ENCODE data around the gene RAG1.
A peak's percentile ranks its signal among the peaks of the same experiment; 100 is the strongest.

RAG1 gene

DNA sequence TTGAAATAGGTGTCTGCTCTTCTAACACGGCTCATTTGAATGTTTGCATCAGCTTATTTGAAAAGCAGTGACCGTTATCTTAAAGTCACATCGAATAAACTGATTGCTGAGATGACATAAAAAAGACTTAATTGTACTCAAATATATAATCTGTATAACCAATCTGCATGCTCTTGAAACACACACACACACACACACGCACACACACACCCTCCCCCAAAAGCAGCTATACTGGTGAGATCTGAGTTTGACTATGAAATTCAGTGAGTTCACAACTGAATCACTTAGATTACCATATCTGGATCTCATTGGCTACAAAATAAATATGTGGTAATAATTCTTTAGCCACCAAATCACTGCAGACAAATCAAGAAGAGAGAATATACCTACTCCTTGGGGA, 22.7 kb downstream of the RAG1 start:
- DNase-seq (ENCODE audit: low read depth), result no peak

DNA sequence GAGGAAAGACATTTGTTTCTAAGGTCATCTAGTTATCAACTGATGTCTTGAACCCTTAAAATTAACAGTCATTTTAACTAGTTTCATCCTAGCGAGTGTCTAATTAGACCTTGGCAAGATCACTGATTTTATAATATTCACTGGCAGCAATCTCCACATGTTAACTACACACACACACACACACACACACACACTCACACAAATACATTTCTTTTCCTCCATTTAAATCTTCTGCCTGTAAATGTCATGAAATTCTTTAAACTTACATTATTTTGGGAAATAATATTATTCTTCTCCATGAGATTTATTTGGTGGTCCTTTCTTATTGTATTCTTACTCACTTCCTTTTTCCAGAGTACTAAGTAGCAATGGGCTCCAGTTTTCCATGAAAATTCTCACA, 23.6 kb downstream of the RAG1 start:
- DNase-seq (ENCODE audit: low read depth), result no peak

DNA sequence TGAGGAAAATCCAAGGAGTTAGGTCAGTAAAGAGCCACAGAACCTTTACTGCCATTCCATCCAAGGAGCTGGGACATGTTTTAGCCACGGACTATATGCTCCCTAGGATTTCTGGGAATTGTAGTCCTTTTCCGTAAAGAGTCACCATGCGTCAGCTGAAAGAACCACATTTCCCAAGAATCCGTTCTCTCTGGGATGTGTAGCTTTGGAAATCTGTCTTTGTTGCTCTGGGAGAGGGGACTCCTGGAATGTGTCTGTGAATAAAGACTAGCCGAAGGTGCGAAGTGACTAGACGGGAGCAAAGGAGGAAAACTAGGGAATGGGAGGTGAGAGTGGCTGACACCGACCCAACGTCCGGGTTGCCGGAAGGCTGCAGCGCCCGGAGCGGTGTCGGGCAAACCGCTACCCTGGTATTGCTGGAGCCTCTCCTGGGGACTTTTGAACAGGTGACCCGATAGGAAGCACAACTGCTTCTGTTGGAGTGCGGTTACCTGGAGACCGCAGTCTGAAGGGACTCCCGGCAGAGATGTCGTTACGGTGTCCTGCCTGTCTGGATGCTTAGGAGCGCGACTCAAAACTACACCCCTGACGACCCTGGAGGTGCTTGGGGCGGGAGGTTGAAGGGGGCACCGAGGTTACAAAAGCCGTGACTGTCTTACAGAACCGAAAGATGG, 26.6 kb downstream of the RAG1 start, which contains the start of gene IFTAP:
Gene IFTAP, plus strand, starts transcription at position 187 of the 674 bp plus-strand sequence. CDS start 15,602 bp downstream, outside the sequence.
- DNase-seq (ENCODE audit: low read depth), result peak; percentile 91

DNA sequence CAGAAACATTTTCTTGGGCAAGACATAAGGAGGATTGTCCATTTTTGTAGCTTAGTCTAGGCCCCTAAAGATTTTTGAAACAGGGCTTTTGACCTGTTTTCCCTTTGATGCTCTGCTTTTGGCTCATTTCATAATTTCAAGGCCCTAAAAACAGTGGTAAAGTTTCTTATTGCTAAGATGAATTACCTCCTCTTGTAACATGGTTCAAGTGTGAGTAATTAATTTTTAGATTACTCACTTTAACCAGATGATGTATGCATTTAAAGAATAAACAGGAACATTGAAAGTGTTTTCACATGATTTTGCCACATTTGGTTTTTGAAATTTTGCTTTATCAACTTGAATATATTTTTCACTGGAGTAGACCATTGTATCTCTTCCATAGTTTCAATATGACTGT, 29.1 kb downstream of the RAG1 start:
- DNase-seq (ENCODE audit: low read depth), result no peak

DNA sequence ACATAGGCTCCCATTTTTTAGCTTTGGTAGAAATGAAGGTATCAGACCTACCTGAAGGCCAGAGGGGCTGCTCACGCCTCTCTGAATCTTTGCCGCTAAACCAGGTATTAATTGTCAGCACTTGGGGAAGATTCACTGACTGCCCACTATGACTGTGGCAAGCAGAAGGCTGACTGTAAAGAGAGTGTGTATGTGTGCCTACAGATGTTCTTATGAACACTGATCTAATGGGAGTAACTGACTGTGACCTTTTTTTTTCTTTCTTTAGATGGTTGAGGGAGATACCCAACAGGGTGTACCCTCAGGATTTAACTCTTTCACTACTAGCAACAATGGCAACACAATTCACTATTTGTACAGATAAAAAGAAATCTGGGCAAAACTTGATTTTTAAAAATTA, 30.2 kb downstream of the RAG1 start, which contains the start of gene RAG2:
Gene RAG2, minus strand, starts transcription at position 186 of the 400 bp plus-strand sequence. CDS start 4,068 bp downstream, outside the sequence.
- DNase-seq (ENCODE audit: low read depth), result no peak

DNA sequence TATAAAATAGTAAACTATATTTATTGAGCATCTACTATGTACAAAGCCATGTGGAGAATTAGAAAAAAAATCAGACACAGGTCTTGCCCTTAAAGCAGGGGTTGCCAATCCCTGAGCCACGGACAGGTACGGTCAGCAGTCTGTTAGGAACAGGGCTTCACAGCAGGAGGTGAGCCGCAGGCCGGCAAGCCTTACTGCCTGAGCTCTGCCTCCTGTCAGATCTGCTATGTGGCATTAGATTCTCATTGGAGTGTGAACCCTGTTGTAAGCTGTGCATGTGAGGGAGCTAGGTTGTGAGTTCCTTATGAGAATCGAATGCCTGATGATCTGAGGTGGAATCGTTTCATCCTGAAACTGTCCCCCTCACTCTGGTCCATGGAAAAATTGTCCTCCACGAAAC, 32.4 kb downstream of the RAG1 start:
- DNase-seq (ENCODE audit: low read depth), result no peak

DNA sequence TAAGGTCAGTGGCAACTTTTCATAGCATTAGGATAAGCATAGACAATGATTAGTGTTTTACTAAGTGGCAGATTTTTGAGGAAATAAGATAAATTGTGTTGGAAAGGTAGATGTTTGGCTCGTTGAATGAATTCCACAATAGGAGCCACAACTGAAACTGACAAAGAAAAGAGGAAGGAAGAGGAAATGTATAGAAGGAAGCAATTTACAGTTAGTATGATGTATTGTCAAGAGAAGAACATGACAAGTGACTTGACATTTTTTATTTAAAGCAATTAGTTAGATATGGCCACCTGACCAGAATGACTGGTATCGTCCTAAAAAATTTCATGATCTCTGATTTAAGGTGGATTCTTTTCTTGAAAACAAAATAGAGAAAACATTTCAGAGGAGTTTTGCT, 33.3 kb downstream of the RAG1 start:
- DNase-seq (ENCODE audit: low read depth), result no peak

DNA sequence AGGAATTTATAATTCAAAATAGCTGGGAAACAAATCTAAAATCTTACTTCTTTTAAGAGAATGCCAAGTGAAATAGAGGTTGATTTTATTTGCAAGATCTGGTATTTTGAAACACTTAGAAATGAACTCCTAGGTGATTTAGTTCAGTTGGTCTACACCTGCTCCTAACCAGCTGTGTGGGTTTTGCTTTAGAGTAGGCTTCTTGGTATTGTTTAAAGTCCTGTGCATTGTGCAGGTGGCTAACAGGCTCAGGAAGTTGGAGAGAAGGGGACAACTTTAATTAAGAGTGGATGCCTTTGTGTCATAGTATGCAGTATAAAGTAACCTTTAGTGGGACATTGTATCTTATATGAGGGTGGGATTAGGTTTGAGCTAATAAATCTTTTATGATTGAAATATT, 34.3 kb downstream of the RAG1 start:
- no peak for DNase-seq (ENCODE audit: low read depth)

DNA sequence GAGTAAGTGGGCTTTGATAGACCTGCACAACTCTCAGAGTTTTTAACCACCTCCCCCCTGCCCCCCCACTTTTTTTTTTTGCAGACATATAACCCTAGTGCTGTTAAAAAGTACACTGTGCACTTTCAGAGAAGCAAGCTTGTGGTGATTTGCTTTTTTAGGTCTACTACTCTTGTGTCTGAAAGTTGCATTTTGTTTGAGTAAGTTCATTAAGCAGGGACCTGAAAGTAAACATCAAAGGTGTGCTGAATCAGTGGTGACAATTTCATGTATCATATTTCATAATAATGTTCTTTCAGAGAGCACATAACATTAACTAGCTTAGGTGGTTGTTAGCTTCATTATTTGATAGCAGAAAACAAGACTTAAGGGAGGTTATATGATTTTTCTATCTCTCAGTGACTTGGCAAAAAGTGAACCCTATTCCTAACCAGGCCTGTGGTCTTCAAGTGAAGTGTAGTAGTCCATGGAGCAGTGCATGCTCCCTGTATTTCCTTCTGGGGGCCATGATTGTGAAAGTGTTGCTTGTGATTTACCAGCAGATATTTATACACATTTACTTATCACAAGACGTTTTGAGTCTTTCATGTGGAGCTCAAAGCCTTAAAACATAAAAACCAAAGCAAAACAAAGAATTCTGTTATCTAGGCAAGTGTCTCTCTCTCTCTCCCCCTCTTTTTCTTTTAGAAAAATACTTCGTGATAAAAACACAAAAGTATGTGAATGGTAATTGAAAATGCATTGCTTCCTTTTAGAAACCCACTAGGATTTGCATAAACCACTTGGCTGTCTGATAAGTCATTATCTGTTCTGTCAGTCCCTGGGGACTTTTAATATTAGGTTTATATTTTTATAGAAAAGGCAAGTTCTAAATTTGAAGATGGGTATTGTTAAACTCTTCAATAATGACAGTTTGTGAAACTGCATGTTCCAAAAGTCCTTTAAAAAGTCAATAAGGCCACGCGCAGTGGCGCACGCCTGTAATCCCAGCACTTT, 37.7 kb downstream of the RAG1 start:
- no peak for DNase-seq (ENCODE audit: low read depth)

DNA sequence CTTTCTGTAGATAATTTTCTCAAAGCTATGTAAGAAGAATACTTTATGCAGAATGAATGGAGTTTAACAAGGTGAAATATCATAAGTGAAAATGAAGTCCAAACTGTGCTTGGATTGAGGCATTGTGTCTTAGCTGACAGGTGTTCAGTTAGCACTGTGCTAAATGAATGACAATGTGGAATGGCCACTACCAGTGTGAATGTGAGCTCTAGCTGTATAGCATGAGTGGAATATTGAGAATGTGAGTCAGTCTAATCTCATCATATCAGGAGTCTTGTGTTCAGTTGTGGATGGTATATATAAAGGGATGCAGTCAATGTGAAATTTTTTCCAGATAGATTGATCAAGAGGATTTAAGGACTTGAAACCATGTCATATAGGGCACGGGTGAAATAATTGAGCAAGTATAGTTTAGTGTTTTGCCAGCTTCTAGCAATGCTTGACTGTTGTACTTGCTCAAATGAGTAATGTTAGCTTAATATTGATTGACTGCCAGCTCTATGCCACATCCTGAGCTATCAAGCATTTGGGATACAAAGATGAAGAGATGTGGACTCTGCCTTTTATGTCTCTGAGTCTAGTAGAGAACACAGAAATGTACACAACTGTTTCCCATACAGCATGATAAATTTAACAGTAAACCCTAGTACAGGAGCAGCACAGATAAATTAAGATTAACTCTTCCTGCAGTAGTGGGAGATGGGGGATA, 40.8 kb downstream of the RAG1 start:
- no peak for DNase-seq (ENCODE audit: low read depth)

DNA sequence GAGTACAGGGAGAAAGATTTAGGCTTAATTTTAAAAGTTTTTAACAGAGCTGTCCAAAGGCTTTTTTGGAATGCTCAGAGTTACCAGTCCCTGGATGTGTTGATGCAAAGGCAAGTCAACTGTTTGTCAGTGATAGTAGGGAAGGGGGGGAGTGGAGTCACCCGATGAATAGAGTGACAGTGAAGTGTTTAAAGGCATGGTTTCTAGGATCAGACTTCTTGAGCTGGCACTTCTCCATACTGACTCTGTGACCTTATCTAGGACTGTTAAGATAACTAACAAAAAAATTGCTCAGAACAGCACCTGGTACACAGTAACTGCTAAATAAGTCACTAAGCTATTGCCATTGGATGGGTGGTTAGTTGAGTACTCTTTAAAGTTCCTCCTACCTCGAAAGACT, 41.6 kb downstream of the RAG1 start:
- no peak for DNase-seq (ENCODE audit: low read depth)

DNA sequence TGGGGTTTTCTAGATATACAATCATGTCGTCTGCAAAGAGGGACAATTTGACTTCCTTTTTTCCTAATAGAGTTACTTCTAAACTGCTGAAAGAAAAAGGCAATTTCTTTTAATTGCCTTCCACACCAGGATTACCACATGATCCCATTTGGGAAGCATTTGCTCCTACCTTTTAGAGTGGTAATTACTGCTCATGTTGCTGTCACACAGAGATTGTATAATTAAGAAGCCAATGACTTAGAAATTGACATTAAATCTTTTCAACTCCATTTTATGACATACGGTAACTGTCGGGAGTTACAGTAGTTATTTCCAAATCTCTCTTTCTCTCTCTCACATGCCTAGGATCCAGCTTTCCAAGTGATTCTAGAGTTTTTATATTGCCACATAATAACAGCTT, 48.0 kb downstream of the RAG1 start:
- DNase-seq (ENCODE audit: low read depth), result no peak

DNA sequence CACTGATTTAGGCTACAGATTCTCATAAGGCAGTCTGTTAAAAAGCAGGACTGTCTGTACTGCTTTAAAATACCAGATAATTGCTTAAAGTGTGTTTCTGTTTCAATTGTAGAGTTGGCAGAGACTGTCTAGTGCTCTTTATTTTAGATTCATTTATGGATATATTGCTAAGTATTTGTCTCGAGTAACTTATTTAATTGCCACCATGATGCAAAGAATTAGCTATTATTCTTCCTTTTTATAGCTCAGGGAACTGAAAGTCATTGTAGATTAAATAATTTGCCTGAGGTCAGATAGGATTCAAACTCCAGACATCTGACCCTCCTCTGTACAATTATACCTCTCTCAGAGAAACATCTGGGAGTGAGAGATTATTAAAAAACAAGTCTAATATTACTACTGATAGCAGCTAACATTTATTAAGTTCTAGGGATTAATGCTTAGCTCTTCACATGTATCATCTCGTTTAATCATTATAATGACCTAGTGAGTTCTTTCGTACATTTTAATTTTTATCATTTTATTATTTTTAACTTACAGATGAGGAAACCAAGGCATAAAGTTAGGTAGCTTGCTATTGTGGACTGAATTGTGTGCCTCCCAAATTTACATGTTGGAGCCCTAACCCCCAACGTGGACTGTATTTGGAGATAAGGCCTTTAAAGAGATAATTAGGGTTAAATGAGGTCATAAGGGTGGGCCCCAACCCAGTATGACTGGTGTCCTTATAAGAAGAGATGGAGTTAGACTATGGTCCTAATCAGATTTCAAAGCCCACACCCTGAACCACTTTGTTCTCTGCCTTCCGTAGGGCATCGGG, 49.9 kb downstream of the RAG1 start:
- DNase-seq (ENCODE audit: low read depth), result no peak

DNA sequence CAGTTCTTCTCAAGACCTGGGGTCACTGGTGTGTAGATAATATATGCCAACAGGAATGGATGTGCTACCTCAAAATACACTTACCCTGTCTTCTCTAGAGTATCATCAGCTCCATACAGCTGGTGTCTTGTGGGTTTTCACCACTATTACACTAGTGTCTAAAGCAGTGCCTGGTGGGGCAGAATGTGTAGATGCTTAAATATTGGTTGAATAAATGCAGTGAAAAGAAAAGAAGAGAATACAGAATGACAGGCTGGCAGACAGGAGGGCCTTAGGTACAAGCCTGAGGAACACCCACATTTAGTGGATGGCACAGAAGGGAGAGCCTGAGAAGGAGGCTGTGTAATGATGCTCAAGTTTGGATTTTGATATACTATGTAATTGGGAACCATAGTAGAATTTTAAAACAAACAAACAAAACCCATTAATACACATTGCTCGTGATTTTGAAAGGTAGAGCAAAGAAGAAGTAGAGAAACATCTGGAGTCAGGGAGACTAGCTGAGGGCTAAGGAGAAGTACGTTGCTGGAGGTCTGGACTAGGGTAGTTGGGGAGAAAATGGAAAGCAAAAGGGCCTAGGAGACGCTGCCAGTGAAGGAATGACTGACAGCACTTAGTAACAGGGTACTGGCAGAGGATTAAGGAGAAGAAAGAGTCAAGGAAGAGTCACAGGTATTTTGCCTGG, 50.7 kb downstream of the RAG1 start:
- DNase-seq (ENCODE audit: low read depth), result no peak

DNA sequence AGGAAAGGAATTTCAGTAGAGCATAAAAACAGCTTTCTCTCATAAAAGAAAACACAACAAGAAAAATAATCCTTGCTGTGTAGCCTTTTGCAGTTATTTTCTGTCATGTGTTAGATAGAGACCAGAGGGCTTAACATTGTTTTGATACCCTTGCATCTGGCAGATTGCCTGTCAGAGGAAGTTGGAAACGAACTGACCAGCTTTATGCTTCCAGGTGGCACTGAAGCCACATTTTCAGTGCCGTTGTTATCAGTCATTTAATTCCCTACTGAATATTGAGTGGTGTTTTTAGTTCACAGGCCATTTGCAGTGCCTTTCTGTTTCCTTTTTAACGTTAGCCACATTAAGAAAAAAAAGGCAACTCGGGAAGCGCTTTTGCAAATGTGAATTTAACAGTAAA, 51.7 kb downstream of the RAG1 start:
- DNase-seq (ENCODE audit: low read depth), result no peak

DNA sequence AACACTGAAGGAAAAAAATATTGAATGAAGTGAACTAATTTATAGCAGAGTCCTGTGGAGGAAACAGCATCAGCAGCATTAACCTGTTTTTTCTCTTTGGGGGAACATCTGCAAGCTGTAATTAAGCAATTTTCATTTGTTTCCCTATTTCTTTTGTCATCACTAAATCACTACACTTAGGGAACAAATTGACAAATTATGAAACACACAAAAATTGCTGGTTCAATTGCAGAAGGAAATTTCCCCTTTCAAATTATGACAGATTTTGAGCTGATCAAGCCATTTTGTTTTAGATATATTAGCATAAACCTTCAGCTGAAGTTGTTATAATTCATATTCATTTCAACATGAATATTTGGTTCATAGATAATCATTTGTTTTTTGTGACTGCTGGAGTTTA, 52.4 kb downstream of the RAG1 start:
- no peak for DNase-seq (ENCODE audit: low read depth)

DNA sequence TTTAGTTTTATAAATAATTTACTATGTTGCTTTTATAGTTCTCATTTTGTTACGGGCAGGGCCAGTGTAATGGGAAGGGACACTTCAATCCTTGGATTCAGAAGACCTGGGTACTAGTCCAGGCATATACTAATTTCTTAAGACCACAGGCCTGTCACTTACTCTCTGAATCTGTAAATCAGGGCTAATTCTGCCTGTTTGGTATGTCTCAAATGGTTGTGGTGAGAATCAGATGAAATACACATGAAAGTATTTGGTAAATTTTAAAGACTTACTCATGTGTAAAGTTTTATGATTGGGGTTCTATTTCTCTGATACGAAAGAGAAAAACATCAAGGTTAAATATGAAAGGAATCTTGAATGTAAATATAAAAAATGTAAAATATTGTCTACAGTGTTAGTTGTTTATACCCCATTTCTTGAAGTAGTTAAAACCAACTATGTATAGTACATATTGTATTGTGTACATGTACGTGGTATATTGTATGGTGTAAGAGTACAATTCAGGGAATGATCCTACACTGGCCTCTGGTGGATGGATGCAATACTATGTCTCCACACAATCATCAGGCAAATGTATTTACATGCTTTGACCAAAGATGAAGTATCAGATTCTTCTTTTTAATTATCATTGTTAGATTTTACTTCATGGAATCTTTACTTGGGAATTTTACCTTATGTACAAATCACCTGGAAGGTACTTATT, 54.8 kb downstream of the RAG1 start:
- DNase-seq (ENCODE audit: low read depth), result peak; percentile 40

DNA sequence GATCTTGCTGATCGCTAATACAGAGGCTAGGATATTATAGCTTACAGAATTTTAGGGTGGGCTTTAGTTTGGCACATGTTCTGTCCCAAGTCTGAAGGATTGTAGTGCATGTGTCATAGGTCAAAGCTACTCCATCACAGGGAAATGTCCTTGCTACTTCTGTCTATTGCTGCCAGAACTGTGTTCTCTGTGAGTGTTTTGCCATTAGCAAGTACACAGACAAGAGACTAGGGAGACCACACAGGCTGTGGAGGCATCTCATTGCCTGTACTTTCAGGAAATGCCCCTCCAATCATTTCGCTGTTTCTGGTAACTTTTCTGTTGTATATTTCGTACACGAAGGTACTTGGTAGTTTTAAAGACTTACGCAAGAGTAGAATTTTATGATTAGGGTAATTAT, 55.7 kb downstream of the RAG1 start:
- DNase-seq (ENCODE audit: low read depth), result no peak

DNA sequence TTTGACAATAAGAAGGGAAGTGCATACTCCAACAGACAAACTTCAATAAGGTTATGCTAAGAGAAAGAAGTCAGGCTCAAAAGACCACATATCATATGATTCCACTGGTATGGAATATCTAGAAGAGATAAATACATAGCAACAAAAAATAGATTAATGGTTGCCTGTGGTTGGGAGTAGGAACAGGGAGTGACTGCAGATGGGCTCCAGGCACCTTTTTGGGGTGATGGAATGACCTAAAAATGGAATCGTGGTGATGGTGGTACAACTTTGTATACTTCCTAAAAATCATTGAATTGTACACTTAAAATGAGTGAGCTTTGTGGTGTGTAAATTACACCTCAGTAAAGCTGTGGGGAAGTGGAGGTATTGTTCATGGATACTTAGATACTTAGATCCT, 59.2 kb downstream of the RAG1 start:
- DNase-seq (ENCODE audit: low read depth), result no peak

DNA sequence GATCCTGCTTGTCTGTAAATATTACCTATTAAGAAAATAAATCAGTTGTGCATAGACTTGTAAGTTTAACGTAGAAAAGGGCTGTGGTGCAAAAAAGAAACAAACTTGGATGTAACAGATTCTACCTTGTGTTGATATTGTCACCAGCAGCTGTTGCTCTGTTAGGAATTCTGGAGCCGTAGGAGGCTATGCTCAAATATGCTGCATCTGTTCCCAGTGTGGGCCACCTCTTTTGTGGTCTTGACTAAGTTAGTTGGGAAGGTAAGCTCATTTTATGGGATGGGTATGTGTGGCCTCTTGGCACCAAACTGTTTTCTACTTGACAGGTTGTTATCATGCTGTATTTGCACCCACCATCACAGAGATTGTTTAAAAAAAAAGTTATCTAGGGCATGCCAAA, 59.7 kb downstream of the RAG1 start:
- no peak for DNase-seq (ENCODE audit: low read depth)

Measured in ELR (cell line).